Measurements from ENCODE around the gene ZBTB42. TPM values are rescaled to one million over a fixed set of nuclear protein-coding genes. Genes with fewer than 3 reads are reported as not detected.

ZBTB42 gene
- total RNA-seq, 4 donors from 2014 or later, result 2.4 to 20.8 (median 12.5) TPM

- in situ Hi-C loops (cut with MboI; ENCODE audit: low sequenced_read_pairs in 4 of 4), result loop anchor here in 3 of 4 donors (5.0 kb wide), 1 partner anchor 56 kb away; no protein-coding TSS in a partner anchor
- no peak overlapping the region for H3K27ac ChIP-seq
- no peak for ATAC-seq
Measured at GRCh38 chr14:104766256-104766862, 34.5 kb upstream of the ZBTB42 start.

GRCh38 chr14:104766863-104767633 lies 33.9 kb upstream of the ZBTB42 start:
- Histone ChIP-seq H3K36me3 (peaks cover 0 to 15% of the 10 kb centered on the region in 2 donors), H3K9me3 (no peaks in the 10 kb centered on the region), H3K4me3 (no peak overlapping the region), H3K27me3 (no peaks in the 10 kb centered on the region), H3K27ac (no peak overlapping the region), H3K4me1 (peaks cover under 1 to 3% of the 10 kb centered on the region in 2 donors)
- TF ChIP-seq CTCF (IDR thresholded peaks at IDR 0.05 in 4 of 5, conservative IDR thresholded peaks at IDR 0.05 in 1 of 5), result no peak
- no peak for TF ChIP-seq POLR2A (IDR thresholded peaks at IDR 0.05)
- intact Hi-C loops (cut with DNase I; ENCODE audit: low total_unique reads), result no loop called here
- in situ Hi-C loops (cut with MboI; ENCODE audit: low sequenced_read_pairs in 4 of 4), result loop anchor here in 3 of 4 donors (5.0 kb wide), 1 partner anchor 55 kb away; no protein-coding TSS in a partner anchor
- no peak for DNase-seq
- ATAC-seq, result no peak

More at GRCh38 chr14:104766256-104766862, 34.5 kb upstream of the ZBTB42 start:
- Histone ChIP-seq H3K36me3 (peaks cover 0 to 9% of the 10 kb centered on the region in 2 donors), H3K9me3 (no peaks in the 10 kb centered on the region), H3K4me3 (no peak overlapping the region), H3K27me3 (no peaks in the 10 kb centered on the region), H3K4me1 (peaks cover 8 to 9% of the 10 kb centered on the region in 2 donors)
- intact Hi-C loops (cut with DNase I; ENCODE audit: low total_unique reads), result no loop called here
- TF ChIP-seq CTCF (IDR thresholded peaks at IDR 0.05 in 4 of 5, conservative IDR thresholded peaks at IDR 0.05 in 1 of 5) (no peak), POLR2A (IDR thresholded peaks at IDR 0.05) (no peak)
- no peak for DNase-seq

- H3K27me3 ChIP-seq, result no peaks in the 10 kb centered on the region
- ATAC-seq (no peak), DNase-seq (no peak)
- in situ Hi-C loops (cut with MboI; ENCODE audit: low sequenced_read_pairs in 4 of 4) (loop anchor here in 3 of 4 donors (5.0 kb wide), 1 partner anchor 55 kb away; no protein-coding TSS in a partner anchor), intact Hi-C loops (cut with DNase I; ENCODE audit: low total_unique reads) (no loop called here)
- no peaks in the 10 kb centered on the region for H3K9me3 ChIP-seq
- no peak overlapping the region for H3K27ac ChIP-seq
- H3K4me1 ChIP-seq, result no peaks in the 10 kb centered on the region
- H3K36me3 ChIP-seq, result peaks cover 0 to 19% of the 10 kb centered on the region in 2 donors
- H3K4me3 ChIP-seq, result no peak overlapping the region
- no peak for TF ChIP-seq POLR2A (IDR thresholded peaks at IDR 0.05)
- no peak for TF ChIP-seq CTCF (IDR thresholded peaks at IDR 0.05 in 4 of 5, conservative IDR thresholded peaks at IDR 0.05 in 1 of 5)
Measured at GRCh38 chr14:104767634-104767918, 33.3 kb upstream of the ZBTB42 start.

- no peak for TF ChIP-seq POLR2A (IDR thresholded peaks at IDR 0.05)
- TF ChIP-seq CTCF (IDR thresholded peaks at IDR 0.05 in 4 of 5, conservative IDR thresholded peaks at IDR 0.05 in 1 of 5), result peak; percentile 73 to 98 (median 92)
- H3K36me3 ChIP-seq, result peaks cover 0 to 30% of the 10 kb centered on the region in 2 donors
- H3K4me3 ChIP-seq, result no peak overlapping the region
- DNase-seq, result peak; percentile 71 to 84
- no peaks in the 10 kb centered on the region for H3K9me3 ChIP-seq
- in situ Hi-C loops (cut with MboI; ENCODE audit: low sequenced_read_pairs in 4 of 4), result loop anchor here in 3 of 4 donors (5.0 kb wide), 1 partner anchor 54 kb away; no protein-coding TSS in a partner anchor
- peak; percentile 91 to 94 for ATAC-seq
- peak overlapping the region in 2 of 4 donors; percentile 36 to 37 for H3K27ac ChIP-seq
- no peaks in the 10 kb centered on the region for H3K4me1 ChIP-seq
- no peaks in the 10 kb centered on the region for H3K27me3 ChIP-seq
- intact Hi-C loops (cut with DNase I; ENCODE audit: low total_unique reads), result loop anchor here (1.0 kb wide), 2 partner anchors 26 to 58 kb away; no protein-coding TSS in a partner anchor
Measured at GRCh38 chr14:104768437-104769323, 32.2 kb upstream of the ZBTB42 start.
